Measurements from ENCODE around the gene TPK1.

- TF ChIP-seq, protein P1, sequence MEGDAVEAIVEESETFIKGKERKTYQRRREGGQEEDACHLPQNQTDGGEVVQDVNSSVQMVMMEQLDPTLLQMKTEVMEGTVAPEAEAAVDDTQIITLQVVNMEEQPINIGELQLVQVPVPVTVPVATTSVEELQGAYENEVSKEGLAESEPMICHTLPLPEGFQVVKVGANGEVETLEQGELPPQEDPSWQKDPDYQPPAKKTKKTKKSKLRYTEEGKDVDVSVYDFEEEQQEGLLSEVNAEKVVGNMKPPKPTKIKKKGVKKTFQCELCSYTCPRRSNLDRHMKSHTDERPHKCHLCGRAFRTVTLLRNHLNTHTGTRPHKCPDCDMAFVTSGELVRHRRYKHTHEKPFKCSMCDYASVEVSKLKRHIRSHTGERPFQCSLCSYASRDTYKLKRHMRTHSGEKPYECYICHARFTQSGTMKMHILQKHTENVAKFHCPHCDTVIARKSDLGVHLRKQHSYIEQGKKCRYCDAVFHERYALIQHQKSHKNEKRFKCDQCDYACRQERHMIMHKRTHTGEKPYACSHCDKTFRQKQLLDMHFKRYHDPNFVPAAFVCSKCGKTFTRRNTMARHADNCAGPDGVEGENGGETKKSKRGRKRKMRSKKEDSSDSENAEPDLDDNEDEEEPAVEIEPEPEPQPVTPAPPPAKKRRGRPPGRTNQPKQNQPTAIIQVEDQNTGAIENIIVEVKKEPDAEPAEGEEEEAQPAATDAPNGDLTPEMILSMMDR (IDR thresholded peaks at IDR 0.05; ENCODE audit: low read length): no peak
- TF ChIP-seq EZH2 (IDR thresholded peaks at IDR 0.05; ENCODE audit: borderline replicate concordance, low read length): no peak
These were observed 30.1 kb downstream of the TPK1 start for GRCh38 chr7:144805627-144806239.

All from OCI-LY1 (cell line).